Thyroid gland (tissue), 4 donors: ENCODE data around the gene WDTC1. TPM values are rescaled to one million over a fixed set of nuclear protein-coding genes. Genes with fewer than 3 reads are reported as not detected.

ENCODE experiments used
- DNase-seq, 2 donors: peaks; one replicate each; pipeline ENCODE4 v3.0.0-alpha.2; 2019
- H3K27ac ChIP-seq, 3 donors: fragments of 200-600 bp; sonication (generic); 1 replicate in 2 of 3; 2 replicates in 1 of 3; pipeline ENCODE4 v1.5.1; 2016 to 2019; ENCODE audit warnings: mild to moderate bottlenecking in 1 of 3, moderate library complexity in 1 of 3
- H3K27me3 ChIP-seq: fragments of 200-600 bp; sonication (generic); one replicate; pipeline ENCODE4 v1.5.1; 2019
- H3K36me3 ChIP-seq, 2 donors: fragments of 200-600 bp; sonication (generic); one replicate each; pipeline ENCODE4 v1.5.1; 2016 to 2019
- H3K4me1 ChIP-seq, 2 donors: fragments of 200-600 bp; sonication (generic); one replicate each; pipeline ENCODE4 v1.5.1; 2017 to 2019
- H3K4me3 ChIP-seq, 3 donors: fragments of 200-600 bp; sonication (generic); replicated peaks in 1 of 3; 1 replicate in 2 of 3; 2 replicates in 1 of 3; pipeline ENCODE4 v1.5.1; 2016; ENCODE audit warnings: mild to moderate bottlenecking in 1 of 3
- H3K9me3 ChIP-seq: fragments of 200-600 bp; sonication (generic); one replicate; pipeline ENCODE4 v1.5.1; 2017
- CTCF ChIP-seq, 6 experiments: fragments of 200-600 bp in 3 of 6; fragments of 450-650 bp in 3 of 6; sonication (generic) in 3 of 6; IDR thresholded peaks; one replicate each; pipeline ENCODE4 v1.5.1; 2016 to 2019; ENCODE audit warnings: antibody characterized with exemption in 6 of 6, mild to moderate bottlenecking in 2 of 6, inconsistent platforms in 1 of 6, moderate library complexity in 1 of 6
- POLR2A ChIP-seq, 2 donors: fragments of 450-650 bp; IDR thresholded peaks; one replicate each; pipeline ENCODE4 v1.6.1; 2017; ENCODE audit warnings: antibody characterized with exemption in 2 of 2, mild to moderate bottlenecking in 2 of 2, moderate library complexity in 1 of 2
- WGBS, 2 donors: methylation state at CpG; one replicate each; pipeline ENCODE4 v1.1.5; 2017; 5-methylcytosine and 5-hydroxymethylcytosine counted together
- intact Hi-C: fragments of 100-400 bp; cut with DNase I; formaldehyde crosslinking; loops from one replicate; pipeline ENCODE4 v1.15.1; 2023
- total RNA-seq, 4 donors: library from RNA; depleted of rRNA; stranded (reverse); fragments of >200 nt; gene quantifications; one replicate each; pipeline ENCODE4 v1.2.3, GENCODE V29; 2016

WDTC1 gene
- total RNA-seq, 4 donors from 2014 or later = 46.1 to 66.6 (median 48.1) TPM

- H3K36me3 ChIP-seq = no peaks in the 10 kb centered on the region
- no peak overlapping the region for H3K27ac ChIP-seq
- no peak overlapping the region for H3K4me3 ChIP-seq
- H3K27me3 ChIP-seq = no peaks in the 10 kb centered on the region
- peaks cover 25 to 40% of the 10 kb centered on the region in 2 donors for H3K4me1 ChIP-seq
- no peaks in the 10 kb centered on the region for H3K9me3 ChIP-seq
- intact Hi-C loops = no loop called here
- TF ChIP-seq POLR2A (IDR thresholded peaks at IDR 0.05) (no peak), CTCF (IDR thresholded peaks at IDR 0.05) (no peak)
- no peak for DNase-seq
- 93 to 97% methylated on average over 3 to 11 of the region's 12 CpGs for WGBS, 2 donors
Measured at GRCh38 chr1:27345272-27345671, 110.8 kb downstream of the WDTC1 start.

GRCh38 chr1:27346357-27346756 is 111.9 kb downstream of the WDTC1 start:
- TF ChIP-seq CTCF (IDR thresholded peaks at IDR 0.05) (no peak), POLR2A (IDR thresholded peaks at IDR 0.05) (no peak)
- 94% methylated on average over 8 of the region's 8 CpGs for WGBS, 2 donors
- intact Hi-C loops = no loop called here
- Histone ChIP-seq H3K4me3 (no peak overlapping the region), H3K27me3 (no peaks in the 10 kb centered on the region), H3K9me3 (no peaks in the 10 kb centered on the region), H3K27ac (no peak overlapping the region), H3K36me3 (no peaks in the 10 kb centered on the region), H3K4me1 (peaks cover 32 to 48% of the 10 kb centered on the region in 2 donors)
- DNase-seq = no peak

GRCh38 chr1:27346991-27347624 is 112.7 kb downstream of the WDTC1 start:
- intact Hi-C loops = no loop called here
- no peak for TF ChIP-seq CTCF (IDR thresholded peaks at IDR 0.05)
- TF ChIP-seq POLR2A (IDR thresholded peaks at IDR 0.05) = no peak

GRCh38 chr1:27348861-27349783 is 114.7 kb downstream of the WDTC1 start:
- Histone ChIP-seq H3K4me1 (peaks cover 19 to 29% of the 10 kb centered on the region in 2 donors), H3K36me3 (no peaks in the 10 kb centered on the region), H3K27ac (no peak overlapping the region), H3K9me3 (no peaks in the 10 kb centered on the region), H3K4me3 (peak overlapping the region in 1 of 3 donors; percentile 31), H3K27me3 (no peaks in the 10 kb centered on the region)
- DNase-seq = peak; percentile 77 to 79
- intact Hi-C loops = no loop called here
- TF ChIP-seq POLR2A (IDR thresholded peaks at IDR 0.05) = no peak
- no peak for TF ChIP-seq CTCF (IDR thresholded peaks at IDR 0.05)
- WGBS, 2 donors = 38 to 44% methylated on average over 16 to 29 of the region's 51 CpGs

More at GRCh38 chr1:27346991-27347624, 112.7 kb downstream of the WDTC1 start:
- Histone ChIP-seq H3K36me3 (no peaks in the 10 kb centered on the region), H3K4me3 (no peak overlapping the region), H3K4me1 (peaks cover 25 to 43% of the 10 kb centered on the region in 2 donors), H3K27me3 (no peaks in the 10 kb centered on the region), H3K27ac (no peak overlapping the region), H3K9me3 (no peaks in the 10 kb centered on the region)
- WGBS, 2 donors = 91 to 98% methylated on average over 4 to 7 of the region's 14 CpGs
- no peak for DNase-seq
